HCT116 (cell line): ENCODE measurements around the gene DIP2A.

ENCODE experiments used
- CTCF ChIP-seq, 3 experiments: fragments of 200-600 bp in 1 of 3; sonication (generic) in 1 of 3; IDR thresholded peaks in 2 of 3; conservative IDR thresholded peaks in 1 of 3; 2 replicates each; pipeline ENCODE4 v1.5.1; 2012 to 2017; ENCODE audit warnings: low read depth in 2 of 3, low read length in 2 of 3, antibody characterized with exemption in 1 of 3, borderline replicate concordance in 1 of 3, control low read depth in 1 of 3, mild to moderate bottlenecking in 1 of 3, mixed read lengths in 1 of 3, mixed run types in 1 of 3, moderate library complexity in 1 of 3; ENCODE audit not compliant: insufficient read depth in 1 of 3
- EZH2 ChIP-seq: fragments of 200-600 bp; sonication (generic); IDR thresholded peaks from 2 replicates; pipeline ENCODE4 v1.6.1; 2017; ENCODE audit warnings: antibody characterized with exemption, mixed run types
- POLR2A ChIP-seq: IDR thresholded peaks from 2 replicates; pipeline ENCODE4 v1.7.0; 2011; ENCODE audit warnings: borderline replicate concordance; ENCODE audit not compliant: insufficient read depth, insufficient read length; ENCODE audit errors: extremely low read depth
- POLR2AphosphoS5 ChIP-seq: IDR thresholded peaks from 2 replicates; pipeline ENCODE4 v1.6.1; 2011; ENCODE audit warnings: mild to moderate bottlenecking, low read depth, low read length, moderate library complexity
- TCF7L2 ChIP-seq: IDR thresholded peaks from 2 replicates; pipeline ENCODE4 v1.7.0; 2011; ENCODE audit warnings: borderline replicate concordance, inconsistent platforms; ENCODE audit not compliant: insufficient read depth, insufficient read length; ENCODE audit errors: extremely low read depth

DNA sequence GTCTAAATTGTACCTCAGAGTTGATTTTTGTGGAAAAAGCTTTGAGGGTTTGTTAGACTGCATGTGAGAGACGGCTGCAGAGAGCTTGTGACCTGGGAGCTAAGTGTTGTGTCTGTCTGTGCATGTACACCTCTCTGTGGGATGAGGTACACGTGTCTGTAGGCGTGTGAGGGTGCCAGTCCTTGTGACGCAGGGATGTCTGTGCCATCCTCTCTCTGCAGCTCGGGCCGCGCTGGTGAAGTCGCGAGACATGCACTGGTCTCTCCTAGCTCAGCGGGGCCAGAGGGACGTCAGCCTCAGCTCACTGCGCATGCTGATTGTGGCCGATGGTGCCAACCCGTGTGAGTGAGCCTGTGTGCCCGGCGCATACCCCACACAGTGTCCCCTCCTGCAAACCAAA lies 79.6 kb downstream of the DIP2A start:
- TF ChIP-seq TCF7L2 (no peak), POLR2AphosphoS5 (no peak), CTCF (IDR thresholded peaks at IDR 0.05 in 2 of 3, conservative IDR thresholded peaks at IDR 0.05 in 1 of 3; ENCODE audit: borderline replicate concordance in 1 of 3, insufficient read depth in 1 of 3, low read depth in 2 of 3, low read length in 2 of 3) (no peak), EZH2 (no peak), POLR2A (no peak)
